ENCODE measurements around the gene AP2A2.
A peak's percentile ranks its signal among the peaks of the same experiment; 100 is the strongest.

AP2A2 gene

GRCh38 chr11:944711-945470, 19.2 kb downstream of the AP2A2 start:
- H3K4me2 ChIP-seq: no peak overlapping the region

GRCh38 chr11:945986-946385, 20.3 kb downstream of the AP2A2 start:
- H3K27ac ChIP-seq: no peak overlapping the region
- no peaks in the 10 kb centered on the region for H3K27me3 ChIP-seq
- TF ChIP-seq Cebpa-rat (IDR thresholded peaks at IDR 0.05): 0 out of 2 replicates have a peak, but pooled peaks have one; percentile 29
- H3K9ac ChIP-seq: no peak overlapping the region
- H4K20me1 ChIP-seq: peaks cover 72% of the 10 kb centered on the region
- no peak overlapping the region for H3K4me2 ChIP-seq
- no peak overlapping the region for H3K4me3 ChIP-seq
- H3K36me3 ChIP-seq: peaks cover 82% of the 10 kb centered on the region
- H3K9me3 ChIP-seq: peaks cover 29% of the 10 kb centered on the region
- peaks cover 13% of the 10 kb centered on the region for H3K4me1 ChIP-seq

More at GRCh38 chr11:944711-945470, 19.2 kb downstream of the AP2A2 start:
- no peak overlapping the region for H3K9ac ChIP-seq
- no peak overlapping the region for H3K27ac ChIP-seq
- peaks cover 79% of the 10 kb centered on the region for H3K36me3 ChIP-seq
- no peak for TF ChIP-seq Cebpa-rat (IDR thresholded peaks at IDR 0.05)
- peaks cover 72% of the 10 kb centered on the region for H4K20me1 ChIP-seq
- no peak overlapping the region for H3K4me3 ChIP-seq
- H3K4me1 ChIP-seq: peaks cover 24% of the 10 kb centered on the region
- no peaks in the 10 kb centered on the region for H3K27me3 ChIP-seq
- H3K9me3 ChIP-seq: peaks cover 26% of the 10 kb centered on the region

- no peak for TF ChIP-seq Cebpa-rat (IDR thresholded peaks at IDR 0.05)
- peaks cover 85% of the 10 kb centered on the region for H3K36me3 ChIP-seq
- H3K4me3 ChIP-seq: no peak overlapping the region
- H3K27ac ChIP-seq: no peak overlapping the region
- peaks cover 72% of the 10 kb centered on the region for H4K20me1 ChIP-seq
- H3K9ac ChIP-seq: no peak overlapping the region
- no peaks in the 10 kb centered on the region for H3K27me3 ChIP-seq
- peaks cover 29% of the 10 kb centered on the region for H3K9me3 ChIP-seq
- no peak overlapping the region for H3K4me2 ChIP-seq
- H3K4me1 ChIP-seq: peaks cover 24% of the 10 kb centered on the region
Observed at GRCh38 chr11:947744-948143, 22.1 kb downstream of the AP2A2 start.

GRCh38 chr11:951507-951906, 25.8 kb downstream of the AP2A2 start:
- Histone ChIP-seq H3K4me2 (no peak overlapping the region), H3K4me1 (peaks cover 50% of the 10 kb centered on the region), H3K27ac (no peak overlapping the region), H3K9me3 (peaks cover 29% of the 10 kb centered on the region), H3K9ac (no peak overlapping the region), H4K20me1 (peaks cover 72% of the 10 kb centered on the region), H3K36me3 (peaks cover 50% of the 10 kb centered on the region), H3K4me3 (no peak overlapping the region), H3K27me3 (no peaks in the 10 kb centered on the region)
- no peak for TF ChIP-seq Cebpa-rat (IDR thresholded peaks at IDR 0.05)

GRCh38 chr11:952406-953385, 27.0 kb downstream of the AP2A2 start:
- Histone ChIP-seq H3K4me2 (peak overlapping the region; percentile 70), H3K4me3 (no peak overlapping the region), H3K9ac (no peak overlapping the region), H4K20me1 (peaks cover 82% of the 10 kb centered on the region), H3K36me3 (peaks cover 50% of the 10 kb centered on the region), H3K27me3 (no peaks in the 10 kb centered on the region), H3K4me1 (peaks cover 50% of the 10 kb centered on the region), H3K27ac (no peak overlapping the region), H3K9me3 (peaks cover 25% of the 10 kb centered on the region)
- TF ChIP-seq Cebpa-rat (IDR thresholded peaks at IDR 0.05): no peak

GRCh38 chr11:953512-953911, 27.8 kb downstream of the AP2A2 start:
- peak overlapping the region; percentile 70 for H3K4me2 ChIP-seq
- H3K27ac ChIP-seq: no peak overlapping the region
- H4K20me1 ChIP-seq: peaks cover 90% of the 10 kb centered on the region
- no peak for TF ChIP-seq Cebpa-rat (IDR thresholded peaks at IDR 0.05)
- no peak overlapping the region for H3K4me3 ChIP-seq
- peaks cover 50% of the 10 kb centered on the region for H3K4me1 ChIP-seq
- peaks cover 50% of the 10 kb centered on the region for H3K36me3 ChIP-seq
- no peak overlapping the region for H3K9ac ChIP-seq
- H3K27me3 ChIP-seq: no peaks in the 10 kb centered on the region
- peaks cover 17% of the 10 kb centered on the region for H3K9me3 ChIP-seq

GRCh38 chr11:954392-955153, 28.9 kb downstream of the AP2A2 start:
- Histone ChIP-seq H3K4me3 (no peak overlapping the region), H3K9ac (peak overlapping the region; percentile 59), H4K20me1 (peaks cover 100% of the 10 kb centered on the region), H3K4me1 (peaks cover 50% of the 10 kb centered on the region), H3K9me3 (peaks cover 6% of the 10 kb centered on the region), H3K4me2 (peak overlapping the region; percentile 70), H3K27me3 (no peaks in the 10 kb centered on the region), H3K27ac (peak overlapping the region; percentile 50), H3K36me3 (peaks cover 50% of the 10 kb centered on the region)
- TF ChIP-seq Cebpa-rat (IDR thresholded peaks at IDR 0.05): no peak

GRCh38 chr11:955154-956063, 29.7 kb downstream of the AP2A2 start:
- Histone ChIP-seq H3K9me3 (no peaks in the 10 kb centered on the region), H3K27me3 (no peaks in the 10 kb centered on the region), H3K4me3 (no peak overlapping the region), H3K36me3 (peaks cover 50% of the 10 kb centered on the region), H3K27ac (peak overlapping the region; percentile 50), H3K4me2 (peak overlapping the region; percentile 70), H3K4me1 (peaks cover 50% of the 10 kb centered on the region), H4K20me1 (peaks cover 99% of the 10 kb centered on the region), H3K9ac (peak overlapping the region; percentile 59)
- no peak for TF ChIP-seq Cebpa-rat (IDR thresholded peaks at IDR 0.05)
